Calu3 (cell line): ENCODE measurements around the gene LYG2. TPM values are rescaled to one million over a fixed set of nuclear protein-coding genes. Genes with fewer than 3 reads are reported as not detected.

Experiments used
- BruUV-seq: library from RNA; stranded (reverse); fragments of 400-500 nt; replicated peaks from 2 replicates; lab custom pipeline; 2021; lab: Mats Ljungman, UMichigan
- CTCF ChIA-PET: fragments of 300-600 bp; sonication (Branson Sonifier 250); formaldehyde crosslinking; loops from one replicate; lab custom pipeline; 2022; ENCODE audit warnings: antibody characterized with exemption; lab: Charles Lee
- DNase-seq: peaks from one replicate; pipeline ENCODE4 v3.0.0; 2022
- H3K27ac Mint-ChIP-seq: one replicate; pipeline ENCODE4 v1.8.0; 2022; ENCODE audit warnings: mixed read lengths; ENCODE audit not compliant: unreplicated experiment
- H3K27me3 Mint-ChIP-seq: one replicate; pipeline ENCODE4 v1.8.0; 2022; ENCODE audit warnings: mixed read lengths; ENCODE audit not compliant: unreplicated experiment
- H3K36me3 Mint-ChIP-seq: one replicate; pipeline ENCODE4 v1.8.0; 2022; ENCODE audit warnings: mild to moderate bottlenecking, moderate library complexity, mixed read lengths; ENCODE audit not compliant: insufficient read depth, unreplicated experiment
- H3K4me1 Mint-ChIP-seq: one replicate; pipeline ENCODE4 v1.8.0; 2022; ENCODE audit warnings: mild to moderate bottlenecking, low read depth, mixed read lengths; ENCODE audit not compliant: unreplicated experiment
- H3K4me3 Mint-ChIP-seq: one replicate; pipeline ENCODE4 v1.8.0; 2022; ENCODE audit warnings: mild to moderate bottlenecking, low read depth, moderate library complexity, mixed read lengths; ENCODE audit not compliant: unreplicated experiment
- H3K9me3 Mint-ChIP-seq: one replicate; pipeline ENCODE4 v1.8.0; 2022; ENCODE audit warnings: low read depth, mixed read lengths; ENCODE audit not compliant: unreplicated experiment
- CTCF ChIP-seq: fragments of 200-600 bp; IDR thresholded peaks from one replicate; pipeline ENCODE4 v1.8.0; 2022; ENCODE audit warnings: antibody characterized with exemption; ENCODE audit not compliant: unreplicated experiment
- intact Hi-C: fragments of 100-400 bp; cut with micrococcal nuclease; formaldehyde crosslinking; loops from one replicate; pipeline ENCODE4 v1.10.0; 2022; ENCODE audit not compliant: unreplicated experiment
- total RNA-seq: library from RNA; stranded (reverse); gene quantifications from 2 replicates; pipeline ENCODE4 v1.2.3, GENCODE V29; 2022

The LYG2 gene
- total RNA-seq, 1 experiment from 2014 or later, result not detected

GRCh38 chr2:99261242-99261641 is 5.8 kb upstream of the LYG2 start:
- no peak for TF ChIP-seq CTCF
- H3K4me3 Mint-ChIP-seq, result no peak overlapping the region
- intact Hi-C loops, result no loop called here
- no peaks in the 10 kb centered on the region for H3K4me1 Mint-ChIP-seq
- CTCF ChIA-PET, result no interaction called here
- BruUV-seq, result no TSS peak
- DNase-seq, result no peak
- H3K27ac Mint-ChIP-seq, result no peak overlapping the region
- no peaks in the 10 kb centered on the region for H3K9me3 Mint-ChIP-seq
- H3K36me3 Mint-ChIP-seq, result no peaks in the 10 kb centered on the region
- H3K27me3 Mint-ChIP-seq, result no peaks in the 10 kb centered on the region

- no peak overlapping the region for H3K4me3 Mint-ChIP-seq
- no peaks in the 10 kb centered on the region for H3K36me3 Mint-ChIP-seq
- intact Hi-C loops, result no loop called here
- no peak overlapping the region for H3K27ac Mint-ChIP-seq
- H3K4me1 Mint-ChIP-seq, result no peaks in the 10 kb centered on the region
- no peak for DNase-seq
- H3K27me3 Mint-ChIP-seq, result no peaks in the 10 kb centered on the region
- TF ChIP-seq CTCF, result no peak
- BruUV-seq, result no TSS peak
- CTCF ChIA-PET, result no interaction called here
- no peaks in the 10 kb centered on the region for H3K9me3 Mint-ChIP-seq
Observed at GRCh38 chr2:99260184-99260583, 4.7 kb upstream of the LYG2 start.

GRCh38 chr2:99259465-99259864 is 4.0 kb upstream of the LYG2 start:
- Mint-ChIP-seq H3K9me3 (no peaks in the 10 kb centered on the region), H3K36me3 (no peaks in the 10 kb centered on the region), H3K4me3 (no peak overlapping the region), H3K27me3 (no peaks in the 10 kb centered on the region), H3K4me1 (no peaks in the 10 kb centered on the region), H3K27ac (no peak overlapping the region)
- CTCF ChIA-PET, result no interaction called here
- BruUV-seq, result no TSS peak
- no peak for DNase-seq
- no peak for TF ChIP-seq CTCF
- intact Hi-C loops, result no loop called here

GRCh38 chr2:99256677-99257076 is 1.2 kb upstream of the LYG2 start:
- DNase-seq, result no peak
- H3K36me3 Mint-ChIP-seq, result no peaks in the 10 kb centered on the region
- no peaks in the 10 kb centered on the region for H3K4me1 Mint-ChIP-seq
- no TSS peak for BruUV-seq
- no peak overlapping the region for H3K4me3 Mint-ChIP-seq
- H3K27me3 Mint-ChIP-seq, result no peaks in the 10 kb centered on the region
- H3K9me3 Mint-ChIP-seq, result peaks cover 3% of the 10 kb centered on the region
- CTCF ChIA-PET, result no interaction called here
- TF ChIP-seq CTCF, result no peak
- intact Hi-C loops, result no loop called here
- no peak overlapping the region for H3K27ac Mint-ChIP-seq
